Osteocyte (in vitro differentiated cells): ENCODE results near the gene FKBP6. TPM values are rescaled to one million over a fixed set of nuclear protein-coding genes. Genes with fewer than 3 reads are reported as not detected.

Experiments
- DNase-seq: peaks from one replicate; pipeline ENCODE4 v3.0.0; 2021; ENCODE audit warnings: mixed read lengths; ENCODE audit not compliant: unreplicated experiment; ENCODE audit errors: extremely low spot score
- H3K27ac Mint-ChIP-seq: one replicate; pipeline ENCODE4 v1.8.0; 2021; ENCODE audit warnings: mild to moderate bottlenecking, mixed read lengths; ENCODE audit not compliant: unreplicated experiment
- H3K27me3 Mint-ChIP-seq: one replicate; pipeline ENCODE4 v1.8.0; 2021; ENCODE audit warnings: mixed read lengths; ENCODE audit not compliant: unreplicated experiment
- H3K36me3 Mint-ChIP-seq: one replicate; pipeline ENCODE4 v1.8.0; 2021; ENCODE audit warnings: mixed read lengths; ENCODE audit not compliant: unreplicated experiment
- H3K4me1 Mint-ChIP-seq: one replicate; pipeline ENCODE4 v1.8.0; 2021; ENCODE audit warnings: mixed read lengths; ENCODE audit not compliant: unreplicated experiment
- H3K4me3 Mint-ChIP-seq: one replicate; pipeline ENCODE4 v1.8.0; 2021; ENCODE audit warnings: mild to moderate bottlenecking, moderate library complexity, mixed read lengths; ENCODE audit not compliant: unreplicated experiment
- H3K9me3 Mint-ChIP-seq: one replicate; pipeline ENCODE4 v1.8.0; 2021; ENCODE audit warnings: mixed read lengths; ENCODE audit not compliant: unreplicated experiment
- total RNA-seq: library from RNA; stranded (reverse); gene quantifications from 2 replicates; pipeline ENCODE4 v1.2.1, GENCODE V29; 2021
- TF ChIP-seq, protein P1 (sequence below): fragments of 200-600 bp; sonication (generic); IDR thresholded peaks from 2 replicates; pipeline ENCODE4 v1.5.0; 2021; ENCODE audit warnings: antibody characterized with exemption, mild to moderate bottlenecking, moderate library complexity

Gene FKBP6
- total RNA-seq, 1 donor from 2014 or later, result not detected

DNA sequence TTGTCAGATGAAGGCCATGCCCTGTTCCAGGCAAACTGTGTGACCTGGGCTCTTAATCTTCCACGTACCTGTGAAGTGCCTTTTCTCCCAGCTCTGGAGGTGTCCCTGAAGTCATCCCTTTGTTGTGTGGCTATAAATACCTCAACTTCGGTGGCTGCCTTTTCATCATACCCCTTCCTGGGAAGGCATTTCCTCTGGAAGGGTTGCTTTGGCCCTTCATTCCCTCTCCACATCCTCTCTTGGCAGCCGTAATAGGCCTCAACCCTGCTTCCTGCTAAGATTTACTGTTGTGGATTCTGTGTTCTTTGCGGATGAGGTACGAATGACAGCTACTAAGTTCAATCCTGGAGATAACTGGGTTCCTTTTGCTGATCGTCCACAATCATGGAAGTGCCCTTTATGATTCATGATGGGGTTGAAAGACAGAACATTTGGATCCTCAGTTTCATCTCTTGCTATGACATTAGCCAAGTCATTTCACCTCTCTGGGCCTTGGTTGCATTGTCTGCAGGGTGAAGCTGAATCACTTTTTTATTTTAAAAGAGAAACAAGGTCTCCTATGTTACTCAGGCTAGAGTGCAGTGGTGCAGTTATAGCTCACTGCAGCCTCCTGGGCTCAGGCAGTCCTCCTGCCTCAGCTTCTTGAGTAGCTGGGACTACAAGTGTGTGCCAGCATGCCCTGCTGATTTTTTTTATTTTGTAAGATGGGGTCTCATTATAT is 23.6 kb downstream of the FKBP6 start:
- H3K4me3 Mint-ChIP-seq, result no peak overlapping the region

DNA sequence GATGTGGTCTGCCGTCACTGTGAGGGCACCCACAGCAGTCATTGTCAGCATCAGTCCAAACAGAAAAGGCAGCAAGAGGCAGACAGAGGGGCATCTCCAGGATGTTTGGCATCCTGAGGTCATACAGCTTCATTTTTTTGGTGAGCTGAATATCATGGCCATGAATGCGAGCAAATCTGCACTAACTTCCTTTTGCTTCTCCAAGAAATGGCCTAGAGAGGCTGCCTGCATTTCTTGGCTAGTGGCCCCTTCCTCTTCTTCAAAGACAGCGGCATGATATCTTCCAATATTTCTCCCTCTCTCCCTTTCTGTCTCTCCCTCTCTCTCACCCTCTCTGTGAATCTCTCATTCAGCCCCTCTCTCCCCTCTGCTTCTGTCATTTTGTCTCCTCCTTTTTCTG is 24.8 kb downstream of the FKBP6 start:
- no peak for DNase-seq
- no peak overlapping the region for H3K27ac Mint-ChIP-seq
- TF ChIP-seq, protein P1, sequence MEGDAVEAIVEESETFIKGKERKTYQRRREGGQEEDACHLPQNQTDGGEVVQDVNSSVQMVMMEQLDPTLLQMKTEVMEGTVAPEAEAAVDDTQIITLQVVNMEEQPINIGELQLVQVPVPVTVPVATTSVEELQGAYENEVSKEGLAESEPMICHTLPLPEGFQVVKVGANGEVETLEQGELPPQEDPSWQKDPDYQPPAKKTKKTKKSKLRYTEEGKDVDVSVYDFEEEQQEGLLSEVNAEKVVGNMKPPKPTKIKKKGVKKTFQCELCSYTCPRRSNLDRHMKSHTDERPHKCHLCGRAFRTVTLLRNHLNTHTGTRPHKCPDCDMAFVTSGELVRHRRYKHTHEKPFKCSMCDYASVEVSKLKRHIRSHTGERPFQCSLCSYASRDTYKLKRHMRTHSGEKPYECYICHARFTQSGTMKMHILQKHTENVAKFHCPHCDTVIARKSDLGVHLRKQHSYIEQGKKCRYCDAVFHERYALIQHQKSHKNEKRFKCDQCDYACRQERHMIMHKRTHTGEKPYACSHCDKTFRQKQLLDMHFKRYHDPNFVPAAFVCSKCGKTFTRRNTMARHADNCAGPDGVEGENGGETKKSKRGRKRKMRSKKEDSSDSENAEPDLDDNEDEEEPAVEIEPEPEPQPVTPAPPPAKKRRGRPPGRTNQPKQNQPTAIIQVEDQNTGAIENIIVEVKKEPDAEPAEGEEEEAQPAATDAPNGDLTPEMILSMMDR, result no peak
- no peaks in the 10 kb centered on the region for H3K36me3 Mint-ChIP-seq
- H3K27me3 Mint-ChIP-seq, result peaks cover 15% of the 10 kb centered on the region
- peaks cover under 1% of the 10 kb centered on the region for H3K4me1 Mint-ChIP-seq
- peaks cover 7% of the 10 kb centered on the region for H3K9me3 Mint-ChIP-seq
- H3K4me3 Mint-ChIP-seq, result no peak overlapping the region

More for the DNA sequence above, 23.6 kb downstream of the FKBP6 start:
- Mint-ChIP-seq H3K36me3 (no peaks in the 10 kb centered on the region), H3K4me1 (no peaks in the 10 kb centered on the region), H3K9me3 (peaks cover 7% of the 10 kb centered on the region), H3K27me3 (peaks cover 17% of the 10 kb centered on the region), H3K27ac (no peak overlapping the region)
- no peak for DNase-seq
- TF ChIP-seq, protein P1, result no peak

DNA sequence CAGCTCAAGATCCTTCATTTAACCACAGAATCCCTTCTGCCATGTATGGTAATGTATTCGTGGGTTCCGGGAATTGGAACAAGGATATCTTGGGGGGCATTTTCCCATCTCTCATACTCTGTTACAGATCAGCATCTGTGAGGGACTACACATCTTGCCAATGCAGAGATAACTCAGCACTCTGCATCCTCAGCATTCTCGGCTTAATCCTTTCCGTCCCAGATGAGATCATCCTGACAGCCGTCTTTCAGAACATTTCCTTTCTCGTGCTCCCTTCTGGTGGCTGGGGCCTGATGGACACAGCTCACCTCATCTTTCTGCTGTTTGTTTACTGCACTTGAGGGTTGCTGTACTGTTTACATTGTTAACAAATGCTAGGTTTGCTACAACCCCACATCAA is 25.3 kb downstream of the FKBP6 start:
- no peak for DNase-seq
- Mint-ChIP-seq H3K4me1 (peaks cover 5% of the 10 kb centered on the region), H3K27ac (no peak overlapping the region), H3K4me3 (no peak overlapping the region), H3K36me3 (no peaks in the 10 kb centered on the region), H3K9me3 (peaks cover 7% of the 10 kb centered on the region), H3K27me3 (peaks cover 12% of the 10 kb centered on the region)
- TF ChIP-seq, protein P1, result no peak

DNA sequence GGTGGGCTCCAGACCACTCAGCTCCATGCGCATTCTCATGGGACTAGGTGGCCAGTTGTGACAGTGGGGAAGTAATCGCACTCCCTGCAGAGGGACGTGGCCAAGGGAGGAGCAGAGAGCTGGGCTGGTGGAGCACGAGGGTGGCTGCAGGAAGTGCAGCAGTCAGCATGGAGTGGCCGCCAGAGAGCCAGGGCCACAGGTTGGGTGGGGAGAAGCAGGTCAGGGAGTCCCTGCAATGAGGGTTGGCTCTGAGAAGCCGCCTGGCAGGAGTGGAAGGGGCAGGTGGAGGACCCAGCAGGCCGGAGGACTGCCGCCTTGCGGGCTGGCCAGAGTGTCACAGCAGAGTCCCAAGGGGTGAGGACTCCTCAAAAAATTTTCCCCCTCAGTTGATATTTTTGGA is 26.2 kb downstream of the FKBP6 start:
- no peak for DNase-seq

DNA sequence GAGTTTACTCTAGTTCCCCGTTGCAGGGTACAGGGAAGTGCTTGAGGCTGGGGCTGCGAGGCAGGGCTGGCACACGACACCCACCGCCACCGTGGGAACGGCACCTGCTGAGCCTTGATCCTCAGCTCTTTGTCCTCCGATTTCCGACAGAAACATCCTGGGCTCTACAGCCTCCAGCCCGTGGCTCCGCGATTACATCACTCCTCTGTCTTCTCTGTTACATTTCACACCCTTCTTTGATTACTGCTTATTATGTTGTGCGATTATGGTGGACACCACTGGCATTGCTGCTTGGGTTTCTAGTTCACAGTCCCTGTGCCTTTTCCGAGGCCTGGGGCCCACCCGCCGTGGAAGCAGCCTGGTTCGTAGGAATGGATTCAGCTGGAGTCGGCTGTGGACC is 26.9 kb downstream of the FKBP6 start:
- Mint-ChIP-seq H3K36me3 (no peaks in the 10 kb centered on the region), H3K4me1 (peaks cover 16% of the 10 kb centered on the region), H3K4me3 (no peak overlapping the region), H3K27ac (no peak overlapping the region), H3K27me3 (peaks cover 10% of the 10 kb centered on the region), H3K9me3 (peaks cover 7% of the 10 kb centered on the region)
- DNase-seq, result no peak
- TF ChIP-seq, protein P1, result no peak

More for the DNA sequence above, 26.2 kb downstream of the FKBP6 start:
- TF ChIP-seq, protein P1, result no peak
- H3K4me1 Mint-ChIP-seq, result peaks cover 12% of the 10 kb centered on the region
- no peak overlapping the region for H3K27ac Mint-ChIP-seq
- peaks cover 7% of the 10 kb centered on the region for H3K9me3 Mint-ChIP-seq
- no peak overlapping the region for H3K4me3 Mint-ChIP-seq
- no peaks in the 10 kb centered on the region for H3K36me3 Mint-ChIP-seq
- peaks cover 10% of the 10 kb centered on the region for H3K27me3 Mint-ChIP-seq
